ENCODE measurements around the gene DIPK1B. TPM values are rescaled to one million over a fixed set of nuclear protein-coding genes. Genes with fewer than 3 reads are reported as not detected.

The DIPK1B gene
- total and polyA plus RNA-seq, 11 donors = 14.4 to 46.3 (median 19.8) TPM

GRCh38 chr9:136718345-136719194 is 6.2 kb downstream of the DIPK1B start:
- ATAC-seq = no peak
- peaks cover 4 to 77% (median 54%) of the 10 kb centered on the region in 12 donors for H3K4me1 ChIP-seq

GRCh38 chr9:136719195-136719880 is 7.0 kb downstream of the DIPK1B start:
- Histone ChIP-seq H3K4me1 (peaks cover 4 to 77% (median 48%) of the 10 kb centered on the region in 12 donors), H3K27me3 (no peaks in the 10 kb centered on the region), H3K36me3 (peaks cover 3 to 34% (median 25%) of the 10 kb centered on the region in 9 donors), H3K27ac (peak overlapping the region in 10 of 12 donors; percentile 8 to 62 (median 48)), H3K4me3 (no peak overlapping the region), H3K9me3 (no peaks in the 10 kb centered on the region)
- peak in 2 of 5 donors; percentile 41 to 57 for DNase-seq
- peak in 2 of 4 donors; percentile 0 to 11 for ATAC-seq
- 29 to 64% (median 50%) methylated on average over 9 to 24 of the region's 24 CpGs; no CpG with 5 or more reads in 1 of the 4 donors for WGBS, 4 donors
- TF ChIP-seq, protein P1, sequence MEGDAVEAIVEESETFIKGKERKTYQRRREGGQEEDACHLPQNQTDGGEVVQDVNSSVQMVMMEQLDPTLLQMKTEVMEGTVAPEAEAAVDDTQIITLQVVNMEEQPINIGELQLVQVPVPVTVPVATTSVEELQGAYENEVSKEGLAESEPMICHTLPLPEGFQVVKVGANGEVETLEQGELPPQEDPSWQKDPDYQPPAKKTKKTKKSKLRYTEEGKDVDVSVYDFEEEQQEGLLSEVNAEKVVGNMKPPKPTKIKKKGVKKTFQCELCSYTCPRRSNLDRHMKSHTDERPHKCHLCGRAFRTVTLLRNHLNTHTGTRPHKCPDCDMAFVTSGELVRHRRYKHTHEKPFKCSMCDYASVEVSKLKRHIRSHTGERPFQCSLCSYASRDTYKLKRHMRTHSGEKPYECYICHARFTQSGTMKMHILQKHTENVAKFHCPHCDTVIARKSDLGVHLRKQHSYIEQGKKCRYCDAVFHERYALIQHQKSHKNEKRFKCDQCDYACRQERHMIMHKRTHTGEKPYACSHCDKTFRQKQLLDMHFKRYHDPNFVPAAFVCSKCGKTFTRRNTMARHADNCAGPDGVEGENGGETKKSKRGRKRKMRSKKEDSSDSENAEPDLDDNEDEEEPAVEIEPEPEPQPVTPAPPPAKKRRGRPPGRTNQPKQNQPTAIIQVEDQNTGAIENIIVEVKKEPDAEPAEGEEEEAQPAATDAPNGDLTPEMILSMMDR (IDR thresholded peaks at IDR 0.05) = no peak
- no peak for TF ChIP-seq POLR2A (IDR thresholded peaks at IDR 0.05)
- intact Hi-C loops (cut with DNase I) = no loop called here

More at GRCh38 chr9:136718345-136719194, 6.2 kb downstream of the DIPK1B start:
- DNase-seq = no peak
- 80 to 85% (median 82%) methylated on average over 14 to 20 of the region's 20 CpGs for WGBS, 4 donors
- Histone ChIP-seq H3K36me3 (peaks cover 3 to 27% (median 18%) of the 10 kb centered on the region in 9 donors), H3K27me3 (peaks cover 0 to 3% (median 0%) of the 10 kb centered on the region in 9 donors), H3K27ac (peak overlapping the region in 7 of 12 donors; percentile 18 to 62 (median 47)), H3K9me3 (no peaks in the 10 kb centered on the region), H3K4me3 (no peak overlapping the region)
- TF ChIP-seq, protein P1 (IDR thresholded peaks at IDR 0.05) = no peak
- TF ChIP-seq POLR2A (IDR thresholded peaks at IDR 0.05) = no peak
- intact Hi-C loops (cut with DNase I) = no loop called here

- 42 to 58% (median 47%) methylated on average over 16 to 20 of the region's 20 CpGs for WGBS, 4 donors
- DNase-seq (peak in 2 of 5 donors; percentile 61 to 65), ATAC-seq (peak in 3 of 4 donors; percentile 1 to 17 (median 8))
- no peaks in the 10 kb centered on the region for H3K27me3 ChIP-seq
- intact Hi-C loops (cut with DNase I) = no loop called here
- TF ChIP-seq POLR2A (IDR thresholded peaks at IDR 0.05) = no peak
- TF ChIP-seq, protein P1 (IDR thresholded peaks at IDR 0.05) = no peak
- peaks cover 4 to 75% (median 42%) of the 10 kb centered on the region in 12 donors for H3K4me1 ChIP-seq
- H3K4me3 ChIP-seq = peak overlapping the region in 1 of 12 donors; percentile 12
- peak overlapping the region; percentile 13 to 67 (median 54) for H3K27ac ChIP-seq
- peaks cover 3 to 45% (median 36%) of the 10 kb centered on the region in 9 donors for H3K36me3 ChIP-seq
- no peaks in the 10 kb centered on the region for H3K9me3 ChIP-seq
Observed at GRCh38 chr9:136720251-136720897, 8.0 kb downstream of the DIPK1B start.
